H9 (cell line): ENCODE measurements around the gene METTL22. TPM values are rescaled to one million over a fixed set of nuclear protein-coding genes. Genes with fewer than 3 reads are reported as not detected.

Source experiments
- DNase-seq: peaks from one replicate; pipeline ENCODE4 v3.0.0-alpha.2; 2017
- H2AFZ ChIP-seq: one replicate; pipeline ENCODE4 v1.6.1; 2013; ENCODE audit warnings: mild to moderate bottlenecking, low read length, control low read depth, moderate library complexity
- H2AK5ac ChIP-seq: 2 replicates; pipeline ENCODE4 v1.6.1; 2013; ENCODE audit warnings: low read length, control low read depth, mixed read lengths; ENCODE audit not compliant: insufficient read length
- H2BK120ac ChIP-seq: one replicate; pipeline ENCODE4 v1.6.1; 2013; ENCODE audit warnings: low read depth, mild to moderate bottlenecking, low read length, control low read depth, inconsistent platforms; ENCODE audit not compliant: poor library complexity, severe bottlenecking
- H2BK12ac ChIP-seq: 2 replicates; pipeline ENCODE4 v1.6.1; 2013; ENCODE audit warnings: low read length, control low read depth, mixed read lengths, low read depth; ENCODE audit not compliant: insufficient read length
- H2BK15ac ChIP-seq: 2 replicates; pipeline ENCODE4 v1.6.1; 2013; ENCODE audit warnings: low read depth, low read length, control low read depth
- H2BK20ac ChIP-seq: one replicate; pipeline ENCODE4 v1.6.1; 2013; ENCODE audit warnings: low read depth, mild to moderate bottlenecking, low read length, control low read depth, inconsistent platforms; ENCODE audit not compliant: poor library complexity, severe bottlenecking
- H2BK5ac ChIP-seq: 2 replicates; pipeline ENCODE4 v1.6.1; 2013; ENCODE audit warnings: low read length, control low read depth, mixed read lengths; ENCODE audit not compliant: insufficient read length
- H3K14ac ChIP-seq: 2 replicates; pipeline ENCODE4 v1.6.1; 2013; ENCODE audit warnings: low read length, control low read depth; ENCODE audit not compliant: insufficient read depth
- H3K18ac ChIP-seq: 2 replicates; pipeline ENCODE4 v1.6.1; 2013; ENCODE audit warnings: low read depth, mild to moderate bottlenecking, mixed read lengths, low read length, control low read depth; ENCODE audit not compliant: insufficient read length
- H3K23ac ChIP-seq: 2 replicates; pipeline ENCODE4 v1.6.1; 2013; ENCODE audit warnings: low read length, control low read depth, mixed read lengths, low read depth; ENCODE audit not compliant: insufficient read length
- H3K23me2 ChIP-seq: 2 replicates; pipeline ENCODE4 v1.6.1; 2013; ENCODE audit warnings: low read depth, mild to moderate bottlenecking, mixed read lengths, low read length, control low read depth; ENCODE audit not compliant: insufficient read length, poor library complexity, severe bottlenecking
- H3K27ac ChIP-seq: 2 replicates; pipeline ENCODE4 v1.5.1; 2013; ENCODE audit warnings: low read length, control low read depth, mixed read lengths, low read depth; ENCODE audit not compliant: insufficient read length
- H3K27me3 ChIP-seq: 2 replicates; pipeline ENCODE4 v1.6.1; 2013; ENCODE audit warnings: low read length, control low read depth, inconsistent platforms; ENCODE audit not compliant: insufficient read depth
- H3K4ac ChIP-seq: 2 replicates; pipeline ENCODE4 v1.6.1; 2013; ENCODE audit warnings: low read depth, mild to moderate bottlenecking, control low read depth, inconsistent platforms, low read length, moderate library complexity
- H3K4me1 ChIP-seq: 2 replicates; pipeline ENCODE4 v1.6.1; 2013; ENCODE audit warnings: low read length, control low read depth, inconsistent platforms; ENCODE audit not compliant: insufficient read depth
- H3K4me2 ChIP-seq: 2 replicates; pipeline ENCODE4 v1.6.1; 2013; ENCODE audit warnings: low read length, control low read depth, mixed read lengths; ENCODE audit not compliant: insufficient read length, insufficient read depth
- H3K56ac ChIP-seq: 2 replicates; pipeline ENCODE4 v1.6.1; 2013; ENCODE audit warnings: low read depth, mild to moderate bottlenecking, mixed read lengths, low read length, control low read depth; ENCODE audit not compliant: insufficient read length
- H3K79me1 ChIP-seq: 2 replicates; pipeline ENCODE4 v1.6.1; 2013; ENCODE audit warnings: low read depth, mild to moderate bottlenecking, moderate library complexity, low read length, control low read depth, inconsistent platforms; ENCODE audit not compliant: insufficient read depth, poor library complexity, severe bottlenecking
- H3K79me2 ChIP-seq: 2 replicates; pipeline ENCODE4 v1.6.1; 2013; ENCODE audit warnings: low read length, control low read depth, inconsistent platforms; ENCODE audit not compliant: insufficient read depth
- H3K9ac ChIP-seq: 2 replicates; pipeline ENCODE4 v1.6.1; 2013; ENCODE audit warnings: low read length, control low read depth, mixed read lengths; ENCODE audit not compliant: insufficient read length; ENCODE audit errors: extremely low read depth
- H3K9me3 ChIP-seq: one replicate; pipeline ENCODE4 v1.6.1; 2013; ENCODE audit warnings: low read depth, low read length, inconsistent platforms; ENCODE audit not compliant: control insufficient read depth
- H3T11ph ChIP-seq: one replicate; pipeline ENCODE4 v1.6.1; 2013; ENCODE audit warnings: mild to moderate bottlenecking, low read length, control low read depth, inconsistent platforms
- H4K20me1 ChIP-seq: one replicate; pipeline ENCODE4 v1.6.1; 2013; ENCODE audit not compliant: control insufficient read depth, insufficient read length, insufficient read depth
- H4K5ac ChIP-seq: 2 replicates; pipeline ENCODE4 v1.6.1; 2013; ENCODE audit warnings: low read depth, mild to moderate bottlenecking, mixed read lengths, low read length, control low read depth; ENCODE audit not compliant: insufficient read length
- H4K8ac ChIP-seq: replicated peaks from 2 replicates; pipeline ENCODE4 v1.6.1; 2013; ENCODE audit warnings: low read length, control low read depth, mixed read lengths, low read depth; ENCODE audit not compliant: insufficient read length
- H4K91ac ChIP-seq: 2 replicates; pipeline ENCODE4 v1.6.1; 2013; ENCODE audit warnings: low read depth, mild to moderate bottlenecking, moderate library complexity, mixed read lengths, low read length, control low read depth; ENCODE audit not compliant: insufficient read length
- H3K27ac Mint-ChIP-seq, 3 experiments: 2 replicates in 2 of 3; 3 replicates in 1 of 3; pipeline ENCODE4 v1.8.0; 2020 to 2021; ENCODE audit warnings: mixed read lengths in 3 of 3, mild to moderate bottlenecking in 1 of 3, moderate library complexity in 1 of 3
- H3K27me3 Mint-ChIP-seq: 2 replicates; pipeline ENCODE4 v1.8.0; 2021; ENCODE audit warnings: low read depth, mild to moderate bottlenecking, moderate library complexity, mixed read lengths
- H3K36me3 Mint-ChIP-seq, 3 experiments: 2 replicates in 2 of 3; 3 replicates in 1 of 3; pipeline ENCODE4 v1.8.0; 2020 to 2021; ENCODE audit warnings: low read depth in 3 of 3, mixed read lengths in 3 of 3; ENCODE audit not compliant: insufficient read depth in 1 of 3
- H3K4me1 Mint-ChIP-seq, 2 experiments: 2 replicates each; pipeline ENCODE4 v1.8.0; 2020; ENCODE audit warnings: mixed read lengths in 2 of 2
- H3K4me3 Mint-ChIP-seq, 2 experiments: 2 replicates in 1 of 2; 3 replicates in 1 of 2; pipeline ENCODE4 v1.8.0; 2020 to 2021; ENCODE audit warnings: mild to moderate bottlenecking in 2 of 2, mixed read lengths in 2 of 2, moderate library complexity in 1 of 2
- H3K9me3 Mint-ChIP-seq, 2 experiments: 2 replicates in 1 of 2; 3 replicates in 1 of 2; pipeline ENCODE4 v1.8.0; 2020; ENCODE audit warnings: mild to moderate bottlenecking in 2 of 2, mixed read lengths in 2 of 2, moderate library complexity in 1 of 2
- WGBS: extraction: QIAGEN DNeasy Blood & Tissue Kit; methylation state at CpG from one replicate; pipeline ENCODE4 v1.1.7; 2013; ENCODE audit warnings: missing lambda C conversion rate, low lambda C conversion rate, mixed read lengths; ENCODE audit not compliant: insufficient read length; ENCODE audit errors: extremely low coverage; 5-methylcytosine and 5-hydroxymethylcytosine counted together
- total RNA-seq: library from RNA; stranded (reverse); gene quantifications from 2 replicates; pipeline ENCODE4 v1.2.1, GENCODE V29; 2021
- TF ChIP-seq, protein P1 (sequence below): fragments of 200-600 bp; sonication (generic); conservative IDR thresholded peaks from 3 replicates; pipeline ENCODE4 v1.8.0; 2021; ENCODE audit warnings: antibody characterized with exemption, mild to moderate bottlenecking

Gene METTL22
- total RNA-seq, 1 experiment from 2014 or later = 51.9 TPM

DNA sequence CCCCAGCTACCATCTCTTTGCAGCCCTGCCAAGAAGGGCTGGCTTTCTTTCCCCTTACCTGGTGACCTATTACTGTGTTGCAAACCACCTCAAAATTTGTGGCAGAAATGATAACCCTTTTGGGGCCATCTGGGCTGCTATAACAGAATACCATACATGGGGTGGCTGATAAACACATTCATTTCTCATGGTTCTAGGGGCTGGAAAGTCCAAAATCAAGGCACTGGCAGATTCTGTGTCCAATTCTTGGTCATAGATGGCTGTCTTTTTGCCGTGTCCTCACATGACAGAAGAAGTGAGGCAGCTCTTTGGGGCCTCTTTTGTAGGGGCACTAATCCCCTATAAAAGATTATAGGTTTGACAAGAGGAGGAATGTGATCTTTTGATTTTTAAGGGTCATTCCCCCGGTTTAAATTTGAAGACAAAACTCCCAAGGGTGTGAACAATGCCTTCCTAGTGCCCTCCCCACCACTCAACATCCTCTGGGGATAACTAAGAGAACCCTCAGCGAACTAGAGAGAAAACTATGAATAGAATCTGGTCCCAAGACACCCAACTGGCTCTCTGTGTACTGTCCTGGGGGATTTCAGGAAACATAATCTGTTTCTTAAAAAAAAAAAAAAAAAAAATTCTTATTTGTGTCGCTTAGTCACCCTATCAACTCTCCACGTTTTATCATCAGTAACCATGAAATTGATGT is 1.7 kb upstream of the METTL22 start:
- no peak overlapping the region for H3K14ac ChIP-seq
- Mint-ChIP-seq H3K36me3 (peaks cover 2 to 10% (median 3%) of the 10 kb centered on the region in 3 experiments; a peak in 5 of 7 replicates), H3K9me3 (peaks cover 0 to 2% of the 10 kb centered on the region in 2 experiments; a peak in 1 of 5 replicates), H3K27me3 (peaks cover 7% of the 10 kb centered on the region), H3K4me1 (peaks cover 5 to 8% of the 10 kb centered on the region in 2 experiments; a peak in 2 of 4 replicates), H3K27ac (no peak overlapping the region), H3K4me3 (no peak overlapping the region)
- no peak overlapping the region for H2BK20ac ChIP-seq
- no peak overlapping the region for H3K9ac ChIP-seq
- no peak overlapping the region for H3K4ac ChIP-seq
- peaks cover 3% of the 10 kb centered on the region for H3K23me2 ChIP-seq
- H4K8ac ChIP-seq = no peak overlapping the region
- no peak overlapping the region for H2AK5ac ChIP-seq
- H3K79me1 ChIP-seq = no peaks in the 10 kb centered on the region
- H2BK15ac ChIP-seq = no peak overlapping the region
- H3K9me3 ChIP-seq = no peaks in the 10 kb centered on the region
- no peak overlapping the region for H2BK120ac ChIP-seq
- no peak overlapping the region for H4K5ac ChIP-seq
- no peak overlapping the region for H2AFZ ChIP-seq
- no peak overlapping the region for H2BK12ac ChIP-seq
- H3T11ph ChIP-seq = no peak overlapping the region
- H4K91ac ChIP-seq = no peak overlapping the region
- H3K27ac ChIP-seq = no peak overlapping the region
- H3K56ac ChIP-seq = no peak overlapping the region
- WGBS = no CpG with 5 or more reads among the region's 5 CpGs
- TF ChIP-seq, protein P1, sequence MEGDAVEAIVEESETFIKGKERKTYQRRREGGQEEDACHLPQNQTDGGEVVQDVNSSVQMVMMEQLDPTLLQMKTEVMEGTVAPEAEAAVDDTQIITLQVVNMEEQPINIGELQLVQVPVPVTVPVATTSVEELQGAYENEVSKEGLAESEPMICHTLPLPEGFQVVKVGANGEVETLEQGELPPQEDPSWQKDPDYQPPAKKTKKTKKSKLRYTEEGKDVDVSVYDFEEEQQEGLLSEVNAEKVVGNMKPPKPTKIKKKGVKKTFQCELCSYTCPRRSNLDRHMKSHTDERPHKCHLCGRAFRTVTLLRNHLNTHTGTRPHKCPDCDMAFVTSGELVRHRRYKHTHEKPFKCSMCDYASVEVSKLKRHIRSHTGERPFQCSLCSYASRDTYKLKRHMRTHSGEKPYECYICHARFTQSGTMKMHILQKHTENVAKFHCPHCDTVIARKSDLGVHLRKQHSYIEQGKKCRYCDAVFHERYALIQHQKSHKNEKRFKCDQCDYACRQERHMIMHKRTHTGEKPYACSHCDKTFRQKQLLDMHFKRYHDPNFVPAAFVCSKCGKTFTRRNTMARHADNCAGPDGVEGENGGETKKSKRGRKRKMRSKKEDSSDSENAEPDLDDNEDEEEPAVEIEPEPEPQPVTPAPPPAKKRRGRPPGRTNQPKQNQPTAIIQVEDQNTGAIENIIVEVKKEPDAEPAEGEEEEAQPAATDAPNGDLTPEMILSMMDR = no peak
- no peak overlapping the region for H3K23ac ChIP-seq
- H3K4me2 ChIP-seq = no peak overlapping the region
- H2BK5ac ChIP-seq = no peak overlapping the region
- no peaks in the 10 kb centered on the region for H4K20me1 ChIP-seq
- H3K18ac ChIP-seq = no peak overlapping the region
- no peak for DNase-seq
- H3K27me3 ChIP-seq = no peaks in the 10 kb centered on the region
- peaks cover 8% of the 10 kb centered on the region; the same call in 1 of the 2 replicates for H3K79me2 ChIP-seq
- no peaks in the 10 kb centered on the region for H3K4me1 ChIP-seq
